Mesenteric fat pad (tissue), 1 donor: ENCODE measurements around the gene CCNO. TPM values are rescaled to one million over a fixed set of nuclear protein-coding genes. Genes with fewer than 3 reads are reported as not detected.
A peak's percentile ranks its signal among the peaks of the same experiment; 100 is the strongest.

Experiments used
- DNase-seq: peaks from one replicate; pipeline ENCODE4 v3.0.0-alpha.2; 2020; ENCODE audit warnings: low spot score
- total RNA-seq: library from RNA; stranded (reverse); fragmentation: NEBNext Ultra II Directional; extraction: Animal tissue kit (Norgen Biotek cat#: 25700); gene quantifications from one replicate; pipeline ENCODE4 v1.2.1, GENCODE V29; 2021
- donor health status: DM: yes; HTN: yes; CAD: no.

CCNO gene
- total RNA-seq, 1 donor from 2014 or later = not detected

GRCh38 chr5:55222985-55223811 is 10.2 kb downstream of the CCNO start:
- no peak for DNase-seq

- DNase-seq = no peak
Measured at GRCh38 chr5:55222092-55222984, 11.1 kb downstream of the CCNO start.

GRCh38 chr5:55220433-55221185 is 12.8 kb downstream of the CCNO start:
- peak; percentile 89 for DNase-seq

- no peak for DNase-seq
Measured at GRCh38 chr5:55219770-55220169, 13.6 kb downstream of the CCNO start.

GRCh38 chr5:55218967-55219366 is 14.4 kb downstream of the CCNO start:
- DNase-seq = no peak

GRCh38 chr5:55211184-55211874 is 22.1 kb downstream of the CCNO start:
- DNase-seq = no peak

GRCh38 chr5:55205001-55205400 is 28.4 kb downstream of the CCNO start:
- DNase-seq = no peak

- no peak for DNase-seq
Measured at GRCh38 chr5:55191165-55191564, 42.2 kb downstream of the CCNO start.

GRCh38 chr5:55188656-55189540 is 44.5 kb downstream of the CCNO start:
- no peak for DNase-seq

- no peak for DNase-seq
Measured at GRCh38 chr5:55187370-55187769, 46.0 kb downstream of the CCNO start.

Other genes with a start within 250 kb of the CCNO start
- gene ESM1, start 248.0 kb downstream of the CCNO start, total RNA-seq = not detected
- 1.3 TPM for gene GZMK, start 209.4 kb downstream of the CCNO start, total RNA-seq
- gene GZMA, start 131.0 kb downstream of the CCNO start, total RNA-seq = 1.0 TPM
- gene GPX8, start 73.4 kb downstream of the CCNO start, total RNA-seq = 20.5 TPM
- gene CDC20B, start 60.4 kb downstream of the CCNO start, total RNA-seq = not detected
- not detected for gene MCIDAS, start 6.3 kb downstream of the CCNO start, total RNA-seq
- 28.3 TPM for gene DHX29, start 74.1 kb upstream of the CCNO start, total RNA-seq
- gene MTREX, start 74.4 kb upstream of the CCNO start, total RNA-seq = 49.3 TPM